ENCODE results near the gene HYI. TPM values are rescaled to one million over a fixed set of nuclear protein-coding genes. Genes with fewer than 3 reads are reported as not detected.

The HYI gene
- polyA plus RNA-seq, 1 of the 3 experiments (the other 2 are of a cell fraction), result 11.1 TPM

- H4K20me1 ChIP-seq (ENCODE audit: insufficient read depth), result no peaks in the 10 kb centered on the region
- DNase-seq, result no peak
- no peaks in the 10 kb centered on the region for H3K4me1 ChIP-seq (ENCODE audit: control insufficient read depth in 1 of 2, insufficient read depth in 2 of 2, low read depth in 1 of 2, low read length in 1 of 2)
- peaks cover 17 to 80% of the 10 kb centered on the region in 2 experiments for H3K36me3 ChIP-seq (replicated peaks in 1 of 2; ENCODE audit: control insufficient read depth in 1 of 2, insufficient read depth in 2 of 2, low read length in 1 of 2)
- no peaks in the 10 kb centered on the region for H3K9me3 ChIP-seq
- H2AFZ ChIP-seq (ENCODE audit: low read depth), result no peak overlapping the region
- no peak overlapping the region for H3K4me3 ChIP-seq (ENCODE audit: low read depth in 2 of 2, low read length in 1 of 2)
- H3K27ac ChIP-seq (ENCODE audit: low read depth in 2 of 2, low read length in 1 of 2), result no peak overlapping the region
- H3F3A ChIP-seq (replicated peaks; ENCODE audit: insufficient read depth), result no peaks in the 10 kb centered on the region
- H3K4me2 ChIP-seq, result no peak overlapping the region
- H3K9ac ChIP-seq, result no peak overlapping the region
- H3K27me3 ChIP-seq (ENCODE audit: insufficient read depth), result no peaks in the 10 kb centered on the region
- ChIA-PET POLR2A (interaction anchor here (1.5 kb wide), 1 partner anchor 9 kb away, joined by 5 read pairs; no protein-coding TSS in a partner anchor), CTCF (interaction anchor here (0.5 to 1.8 kb wide), 2 partner anchors 21 to 490 kb away, joined by 3 to 6 read pairs; no protein-coding TSS in a partner anchor)
- TF ChIP-seq, protein P1, sequence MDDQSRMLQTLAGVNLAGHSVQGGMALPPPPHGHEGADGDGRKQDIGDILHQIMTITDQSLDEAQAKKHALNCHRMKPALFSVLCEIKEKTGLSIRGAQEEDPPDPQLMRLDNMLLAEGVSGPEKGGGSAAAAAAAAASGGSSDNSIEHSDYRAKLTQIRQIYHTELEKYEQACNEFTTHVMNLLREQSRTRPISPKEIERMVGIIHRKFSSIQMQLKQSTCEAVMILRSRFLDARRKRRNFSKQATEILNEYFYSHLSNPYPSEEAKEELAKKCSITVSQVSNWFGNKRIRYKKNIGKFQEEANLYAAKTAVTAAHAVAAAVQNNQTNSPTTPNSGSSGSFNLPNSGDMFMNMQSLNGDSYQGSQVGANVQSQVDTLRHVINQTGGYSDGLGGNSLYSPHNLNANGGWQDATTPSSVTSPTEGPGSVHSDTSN (IDR thresholded peaks at IDR 0.05), result no peak
- TF ChIP-seq GATA2 (CRISPR knock-in tag; IDR thresholded peaks at IDR 0.05), result no peak
- no peak for TF ChIP-seq SMC3 (IDR thresholded peaks at IDR 0.05; ENCODE audit: low read depth, low read length)
- TF ChIP-seq, protein P2, sequence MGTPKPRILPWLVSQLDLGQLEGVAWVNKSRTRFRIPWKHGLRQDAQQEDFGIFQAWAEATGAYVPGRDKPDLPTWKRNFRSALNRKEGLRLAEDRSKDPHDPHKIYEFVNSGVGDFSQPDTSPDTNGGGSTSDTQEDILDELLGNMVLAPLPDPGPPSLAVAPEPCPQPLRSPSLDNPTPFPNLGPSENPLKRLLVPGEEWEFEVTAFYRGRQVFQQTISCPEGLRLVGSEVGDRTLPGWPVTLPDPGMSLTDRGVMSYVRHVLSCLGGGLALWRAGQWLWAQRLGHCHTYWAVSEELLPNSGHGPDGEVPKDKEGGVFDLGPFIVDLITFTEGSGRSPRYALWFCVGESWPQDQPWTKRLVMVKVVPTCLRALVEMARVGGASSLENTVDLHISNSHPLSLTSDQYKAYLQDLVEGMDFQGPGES (IDR thresholded peaks at IDR 0.05; ENCODE audit: low read depth, low read length), result no peak
- TF ChIP-seq RXRA (IDR thresholded peaks at IDR 0.05; ENCODE audit: borderline replicate concordance, low read depth), result no peak
- H3K79me2 ChIP-seq (ENCODE audit: insufficient read depth), result no peaks in the 10 kb centered on the region
- WGBS (ENCODE audit: low lambda C conversion rate), result 89% methylated on average over 14 of the region's 14 CpGs
- H3K9me2 ChIP-seq, result no peaks in the 10 kb centered on the region
These were observed 18.3 kb downstream of the HYI start for GRCh38 chr1:43435146-43436145.

GRCh38 chr1:43434256-43434655 lies 19.5 kb downstream of the HYI start:
- Histone ChIP-seq H3K27ac (ENCODE audit: low read depth in 2 of 2, low read length in 1 of 2) (no peak overlapping the region), H3K4me2 (no peak overlapping the region), H3K36me3 (replicated peaks in 1 of 2; ENCODE audit: control insufficient read depth in 1 of 2, insufficient read depth in 2 of 2, low read length in 1 of 2) (peaks cover 21 to 81% of the 10 kb centered on the region in 2 experiments), H3K4me1 (ENCODE audit: control insufficient read depth in 1 of 2, insufficient read depth in 2 of 2, low read depth in 1 of 2, low read length in 1 of 2) (no peaks in the 10 kb centered on the region), H4K20me1 (ENCODE audit: insufficient read depth) (no peaks in the 10 kb centered on the region), H3K27me3 (ENCODE audit: insufficient read depth) (no peaks in the 10 kb centered on the region), H3K9me3 (no peaks in the 10 kb centered on the region), H3K9ac (no peak overlapping the region), H2AFZ (ENCODE audit: low read depth) (no peak overlapping the region), H3K4me3 (ENCODE audit: low read depth in 2 of 2, low read length in 1 of 2) (no peak overlapping the region), H3K79me2 (ENCODE audit: insufficient read depth) (no peaks in the 10 kb centered on the region), H3F3A (replicated peaks; ENCODE audit: insufficient read depth) (no peaks in the 10 kb centered on the region), H3K9me2 (no peaks in the 10 kb centered on the region)
- TF ChIP-seq, protein P3, sequence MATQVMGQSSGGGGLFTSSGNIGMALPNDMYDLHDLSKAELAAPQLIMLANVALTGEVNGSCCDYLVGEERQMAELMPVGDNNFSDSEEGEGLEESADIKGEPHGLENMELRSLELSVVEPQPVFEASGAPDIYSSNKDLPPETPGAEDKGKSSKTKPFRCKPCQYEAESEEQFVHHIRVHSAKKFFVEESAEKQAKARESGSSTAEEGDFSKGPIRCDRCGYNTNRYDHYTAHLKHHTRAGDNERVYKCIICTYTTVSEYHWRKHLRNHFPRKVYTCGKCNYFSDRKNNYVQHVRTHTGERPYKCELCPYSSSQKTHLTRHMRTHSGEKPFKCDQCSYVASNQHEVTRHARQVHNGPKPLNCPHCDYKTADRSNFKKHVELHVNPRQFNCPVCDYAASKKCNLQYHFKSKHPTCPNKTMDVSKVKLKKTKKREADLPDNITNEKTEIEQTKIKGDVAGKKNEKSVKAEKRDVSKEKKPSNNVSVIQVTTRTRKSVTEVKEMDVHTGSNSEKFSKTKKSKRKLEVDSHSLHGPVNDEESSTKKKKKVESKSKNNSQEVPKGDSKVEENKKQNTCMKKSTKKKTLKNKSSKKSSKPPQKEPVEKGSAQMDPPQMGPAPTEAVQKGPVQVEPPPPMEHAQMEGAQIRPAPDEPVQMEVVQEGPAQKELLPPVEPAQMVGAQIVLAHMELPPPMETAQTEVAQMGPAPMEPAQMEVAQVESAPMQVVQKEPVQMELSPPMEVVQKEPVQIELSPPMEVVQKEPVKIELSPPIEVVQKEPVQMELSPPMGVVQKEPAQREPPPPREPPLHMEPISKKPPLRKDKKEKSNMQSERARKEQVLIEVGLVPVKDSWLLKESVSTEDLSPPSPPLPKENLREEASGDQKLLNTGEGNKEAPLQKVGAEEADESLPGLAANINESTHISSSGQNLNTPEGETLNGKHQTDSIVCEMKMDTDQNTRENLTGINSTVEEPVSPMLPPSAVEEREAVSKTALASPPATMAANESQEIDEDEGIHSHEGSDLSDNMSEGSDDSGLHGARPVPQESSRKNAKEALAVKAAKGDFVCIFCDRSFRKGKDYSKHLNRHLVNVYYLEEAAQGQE (IDR thresholded peaks at IDR 0.05; ENCODE audit: low read depth, low read length), result no peak
- no peak for TF ChIP-seq YY1 (IDR thresholded peaks at IDR 0.05; ENCODE audit: low read depth)
- TF ChIP-seq TAF1 (IDR thresholded peaks at IDR 0.05; ENCODE audit: borderline replicate concordance, low read depth, low read length), result no peak
- TF ChIP-seq, protein P4, sequence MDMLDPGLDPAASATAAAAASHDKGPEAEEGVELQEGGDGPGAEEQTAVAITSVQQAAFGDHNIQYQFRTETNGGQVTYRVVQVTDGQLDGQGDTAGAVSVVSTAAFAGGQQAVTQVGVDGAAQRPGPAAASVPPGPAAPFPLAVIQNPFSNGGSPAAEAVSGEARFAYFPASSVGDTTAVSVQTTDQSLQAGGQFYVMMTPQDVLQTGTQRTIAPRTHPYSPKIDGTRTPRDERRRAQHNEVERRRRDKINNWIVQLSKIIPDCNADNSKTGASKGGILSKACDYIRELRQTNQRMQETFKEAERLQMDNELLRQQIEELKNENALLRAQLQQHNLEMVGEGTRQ (IDR thresholded peaks at IDR 0.05; ENCODE audit: borderline replicate concordance, low read depth, low read length), result no peak
- TF ChIP-seq FOXM1 (IDR thresholded peaks at IDR 0.05; ENCODE audit: low read depth), result no peak
- TF ChIP-seq EP300 (IDR thresholded peaks at IDR 0.05; ENCODE audit: borderline replicate concordance in 1 of 2, low read depth in 1 of 2, low read length in 1 of 2), result no peak
- no peak for TF ChIP-seq CHD2 (IDR thresholded peaks at IDR 0.05; ENCODE audit: low read length, partially characterized antibody)
- TF ChIP-seq, protein P2 (IDR thresholded peaks at IDR 0.05; ENCODE audit: low read depth, low read length), result no peak
- TF ChIP-seq GATA2 (CRISPR knock-in tag; IDR thresholded peaks at IDR 0.05), result no peak
- no peak for TF ChIP-seq TEAD4 (IDR thresholded peaks at IDR 0.05; ENCODE audit: borderline replicate concordance, insufficient read depth)
- TF ChIP-seq USF1 (IDR thresholded peaks at IDR 0.05; ENCODE audit: borderline replicate concordance, low read depth), result no peak
- no peak for TF ChIP-seq SMC3 (IDR thresholded peaks at IDR 0.05; ENCODE audit: low read depth, low read length)
- 100% methylated on average over 7 of the region's 7 CpGs for WGBS (ENCODE audit: low lambda C conversion rate)
- POLR2A ChIA-PET, result no interaction called here
- CTCF ChIA-PET, result interaction anchor here (1.8 kb wide), 1 partner anchor 20 kb away, joined by 6 read pairs; no protein-coding TSS in a partner anchor
- no peak for DNase-seq

All from SK-N-SH (cell line).